Measurements from ENCODE around the gene SLC16A6.

- TF ChIP-seq SPI1 (IDR thresholded peaks at IDR 0.05; ENCODE audit: low read depth, low read length) (no peak), POLR2A (IDR thresholded peaks at IDR 0.05; ENCODE audit: low read depth, low read length) (no peak), POLR2AphosphoS5 (IDR thresholded peaks at IDR 0.05; ENCODE audit: low read depth, low read length) (no peak)
These were observed 52.6 kb downstream of the SLC16A6 start for GRCh38 chr17:68238164-68238870.
